Parathyroid adenoma (tissue), 2 donors: ENCODE measurements around the gene EPAS1.

Source experiments
- H2AFZ ChIP-seq: fragments of 300-600 bp; sonication (generic); one replicate; pipeline ENCODE4 v1.7.0; 2017; ENCODE audit warnings: antibody characterized with exemption, mild to moderate bottlenecking
- H3K27ac ChIP-seq: fragments of 300-600 bp; sonication (generic); one replicate; pipeline ENCODE4 v1.7.0; 2017
- H3K27me3 ChIP-seq: fragments of 300-600 bp; sonication (generic); one replicate; pipeline ENCODE4 v1.7.0; 2017; ENCODE audit warnings: low read length; ENCODE audit not compliant: control insufficient read depth, insufficient read depth
- H3K36me3 ChIP-seq: fragments of 300-600 bp; sonication (generic); one replicate; pipeline ENCODE4 v1.7.0; 2017; ENCODE audit warnings: low read length; ENCODE audit not compliant: control insufficient read depth, insufficient read depth
- H3K4me1 ChIP-seq: fragments of 300-600 bp; sonication (generic); one replicate; pipeline ENCODE4 v1.7.0; 2017; ENCODE audit warnings: control low read depth
- H3K4me2 ChIP-seq: fragments of 300-600 bp; sonication (generic); one replicate; pipeline ENCODE4 v1.7.0; 2017; ENCODE audit warnings: low read length
- H3K4me3 ChIP-seq: fragments of 300-600 bp; sonication (generic); one replicate; pipeline ENCODE4 v1.7.0; 2017; ENCODE audit warnings: low read depth, low read length
- H3K79me2 ChIP-seq: fragments of 300-600 bp; sonication (generic); one replicate; pipeline ENCODE4 v1.7.0; 2017; ENCODE audit warnings: control low read depth
- H3K9ac ChIP-seq: fragments of 300-600 bp; sonication (generic); one replicate; pipeline ENCODE4 v1.7.0; 2017; ENCODE audit warnings: mild to moderate bottlenecking
- H3K9me3 ChIP-seq: fragments of 300-600 bp; sonication (generic); one replicate; pipeline ENCODE4 v1.7.0; 2017; ENCODE audit warnings: low read length; ENCODE audit not compliant: control insufficient read depth
- TF ChIP-seq, protein P1 (sequence below): fragments of 300-600 bp; sonication (generic); IDR thresholded peaks from one replicate; pipeline ENCODE4 v1.7.0; 2017; ENCODE audit warnings: antibody characterized with exemption, mild to moderate bottlenecking
- donor health status: primary hyperparathyroidism.

Gene EPAS1

DNA sequence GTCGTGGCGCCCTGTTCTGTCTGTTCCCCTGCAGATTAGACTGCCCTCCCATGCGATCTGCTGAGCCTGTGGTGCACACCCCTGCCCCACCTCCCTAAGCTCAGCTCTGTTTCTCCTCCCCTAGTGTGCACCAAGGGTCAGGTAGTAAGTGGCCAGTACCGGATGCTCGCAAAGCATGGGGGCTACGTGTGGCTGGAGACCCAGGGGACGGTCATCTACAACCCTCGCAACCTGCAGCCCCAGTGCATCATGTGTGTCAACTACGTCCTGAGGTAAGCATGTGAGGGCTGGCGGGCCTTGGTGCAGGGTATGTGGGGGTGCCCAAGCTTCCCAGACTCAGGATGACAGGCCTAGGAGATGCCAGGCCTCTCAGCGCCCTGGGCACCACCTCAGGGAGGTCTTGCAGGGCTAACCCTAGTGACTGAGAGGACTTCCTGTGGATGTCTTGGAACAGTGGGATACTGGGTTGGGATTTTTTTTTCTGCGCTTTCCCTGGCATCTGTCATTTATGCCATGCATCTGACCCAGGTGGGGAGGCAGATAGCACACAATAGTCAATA lies 78.4 kb downstream of the EPAS1 start:
- H3K27me3 ChIP-seq, result no peaks in the 10 kb centered on the region
- H3K36me3 ChIP-seq, result peaks cover 3% of the 10 kb centered on the region
- no peaks in the 10 kb centered on the region for H3K79me2 ChIP-seq
- TF ChIP-seq, protein P1, sequence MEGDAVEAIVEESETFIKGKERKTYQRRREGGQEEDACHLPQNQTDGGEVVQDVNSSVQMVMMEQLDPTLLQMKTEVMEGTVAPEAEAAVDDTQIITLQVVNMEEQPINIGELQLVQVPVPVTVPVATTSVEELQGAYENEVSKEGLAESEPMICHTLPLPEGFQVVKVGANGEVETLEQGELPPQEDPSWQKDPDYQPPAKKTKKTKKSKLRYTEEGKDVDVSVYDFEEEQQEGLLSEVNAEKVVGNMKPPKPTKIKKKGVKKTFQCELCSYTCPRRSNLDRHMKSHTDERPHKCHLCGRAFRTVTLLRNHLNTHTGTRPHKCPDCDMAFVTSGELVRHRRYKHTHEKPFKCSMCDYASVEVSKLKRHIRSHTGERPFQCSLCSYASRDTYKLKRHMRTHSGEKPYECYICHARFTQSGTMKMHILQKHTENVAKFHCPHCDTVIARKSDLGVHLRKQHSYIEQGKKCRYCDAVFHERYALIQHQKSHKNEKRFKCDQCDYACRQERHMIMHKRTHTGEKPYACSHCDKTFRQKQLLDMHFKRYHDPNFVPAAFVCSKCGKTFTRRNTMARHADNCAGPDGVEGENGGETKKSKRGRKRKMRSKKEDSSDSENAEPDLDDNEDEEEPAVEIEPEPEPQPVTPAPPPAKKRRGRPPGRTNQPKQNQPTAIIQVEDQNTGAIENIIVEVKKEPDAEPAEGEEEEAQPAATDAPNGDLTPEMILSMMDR, result no peak
- no peaks in the 10 kb centered on the region for H3K9me3 ChIP-seq
- no peaks in the 10 kb centered on the region for H3K4me1 ChIP-seq
- H3K4me3 ChIP-seq, result no peak overlapping the region
- no peak overlapping the region for H3K4me2 ChIP-seq
- no peak overlapping the region for H2AFZ ChIP-seq
- no peak overlapping the region for H3K9ac ChIP-seq
- no peak overlapping the region for H3K27ac ChIP-seq

DNA sequence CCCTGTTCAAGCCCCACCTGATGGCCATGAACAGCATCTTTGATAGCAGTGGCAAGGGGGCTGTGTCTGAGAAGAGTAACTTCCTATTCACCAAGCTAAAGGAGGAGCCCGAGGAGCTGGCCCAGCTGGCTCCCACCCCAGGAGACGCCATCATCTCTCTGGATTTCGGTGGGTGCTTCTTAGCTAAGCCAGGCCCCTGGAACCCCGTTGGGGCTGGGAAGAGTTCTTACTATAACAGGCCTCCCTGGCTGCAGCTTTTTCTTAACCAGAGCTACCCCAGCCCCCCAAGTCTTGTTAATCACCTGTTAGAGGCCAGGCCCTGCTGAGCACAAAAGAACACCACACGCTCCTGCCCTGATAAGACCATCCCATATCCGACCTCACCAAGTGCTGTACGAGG lies 79.4 kb downstream of the EPAS1 start:
- Histone ChIP-seq H3K9ac (no peak overlapping the region), H3K79me2 (no peaks in the 10 kb centered on the region), H3K9me3 (no peaks in the 10 kb centered on the region), H3K4me3 (no peak overlapping the region), H3K4me2 (no peak overlapping the region), H2AFZ (no peak overlapping the region), H3K27ac (no peak overlapping the region), H3K4me1 (no peaks in the 10 kb centered on the region), H3K36me3 (peaks cover 3% of the 10 kb centered on the region), H3K27me3 (no peaks in the 10 kb centered on the region)
- TF ChIP-seq, protein P1, result no peak

DNA sequence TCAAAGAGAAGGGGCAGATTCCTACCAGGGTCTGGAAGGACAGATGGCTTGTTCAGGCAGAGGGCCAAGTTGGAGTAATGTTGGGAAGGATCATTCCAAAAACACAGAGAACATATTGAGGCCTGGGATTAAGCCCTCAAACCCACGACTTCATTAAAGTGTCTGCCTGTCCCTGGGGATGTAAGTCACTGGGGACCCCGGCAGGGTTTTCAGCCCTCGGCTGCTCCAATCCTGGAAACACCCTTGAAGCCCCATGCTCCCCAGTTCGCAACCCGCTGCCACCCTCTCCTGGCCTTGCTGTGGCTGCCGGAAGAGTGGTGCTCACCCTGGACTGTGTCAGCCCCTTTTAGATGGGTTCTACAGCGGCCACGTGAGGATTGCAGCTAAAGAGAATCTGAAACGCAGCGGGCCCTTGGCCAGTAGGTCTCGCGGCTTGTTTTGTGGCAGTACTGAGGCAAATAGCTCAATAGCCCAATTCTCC lies 79.9 kb downstream of the EPAS1 start:
- H3K4me3 ChIP-seq, result no peak overlapping the region
- H3K36me3 ChIP-seq, result peaks cover 3% of the 10 kb centered on the region
- no peak overlapping the region for H3K27ac ChIP-seq
- no peaks in the 10 kb centered on the region for H3K79me2 ChIP-seq
- TF ChIP-seq, protein P1, result no peak
- no peak overlapping the region for H3K9ac ChIP-seq
- H2AFZ ChIP-seq, result no peak overlapping the region
- H3K27me3 ChIP-seq, result no peaks in the 10 kb centered on the region
- no peaks in the 10 kb centered on the region for H3K4me1 ChIP-seq
- H3K4me2 ChIP-seq, result no peak overlapping the region
- no peaks in the 10 kb centered on the region for H3K9me3 ChIP-seq

DNA sequence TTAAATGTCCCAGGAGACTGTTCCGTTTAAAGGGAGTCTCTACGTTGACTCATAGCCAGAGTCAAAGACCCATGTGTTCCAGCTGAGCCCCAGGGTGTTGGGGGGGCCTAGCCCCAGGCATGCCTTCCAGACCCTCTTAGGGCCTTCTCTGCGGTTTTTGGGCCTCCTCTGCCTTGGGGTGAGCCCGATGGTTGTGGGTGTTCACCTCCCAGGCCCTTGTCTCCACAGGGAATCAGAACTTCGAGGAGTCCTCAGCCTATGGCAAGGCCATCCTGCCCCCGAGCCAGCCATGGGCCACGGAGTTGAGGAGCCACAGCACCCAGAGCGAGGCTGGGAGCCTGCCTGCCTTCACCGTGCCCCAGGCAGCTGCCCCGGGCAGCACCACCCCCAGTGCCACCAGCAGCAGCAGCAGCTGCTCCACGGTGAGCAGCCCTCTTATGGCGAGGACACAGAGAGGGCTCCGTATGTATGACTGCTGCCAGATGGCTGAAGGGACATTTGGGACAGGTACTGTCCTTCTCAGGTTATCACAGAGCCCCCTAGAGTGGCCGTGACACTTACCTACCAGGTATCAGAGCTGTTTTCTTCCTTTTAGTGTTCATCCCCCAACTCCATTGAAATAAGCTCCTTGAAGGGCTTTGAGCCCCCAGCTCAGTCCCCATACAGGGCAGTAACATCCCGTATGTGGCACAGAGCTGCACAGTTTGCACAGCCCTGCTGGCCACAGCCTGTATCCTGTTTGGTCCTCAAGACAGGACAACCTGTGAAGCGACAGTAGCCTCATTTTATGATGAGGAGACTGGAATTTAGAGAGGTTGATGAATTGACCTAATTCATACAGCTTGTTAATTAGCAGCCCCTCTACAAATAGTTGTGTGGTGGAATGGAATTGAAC lies 80.7 kb downstream of the EPAS1 start:
- Histone ChIP-seq H3K9ac (no peak overlapping the region), H3K4me2 (no peak overlapping the region), H3K27ac (no peak overlapping the region), H3K9me3 (no peaks in the 10 kb centered on the region), H3K36me3 (peaks cover 3% of the 10 kb centered on the region), H3K4me3 (no peak overlapping the region), H3K79me2 (no peaks in the 10 kb centered on the region), H3K4me1 (no peaks in the 10 kb centered on the region), H3K27me3 (no peaks in the 10 kb centered on the region), H2AFZ (no peak overlapping the region)
- TF ChIP-seq, protein P1, result no peak
